ENCODE measurements around the gene CLCN6. TPM values are rescaled to one million over a fixed set of nuclear protein-coding genes. Genes with fewer than 3 reads are reported as not detected.

CLCN6 gene
- polyA plus RNA-seq, 3 donors = 3.8 to 37.1 (median 4.2) TPM

- Mint-ChIP-seq H3K4me3 (no peak overlapping the region), H3K36me3 (peaks cover 82 to 100% of the 10 kb centered on the region in 2 donors), H3K9me3 (no peaks in the 10 kb centered on the region), H3K27ac (peak overlapping the region in 1 of 7 donors; percentile 11), H3K27me3 (ENCODE audit: low read depth in 3 of 3) (peaks cover 0 to 5% (median 2%) of the 10 kb centered on the region in 3 donors), H3K4me1 (no peaks in the 10 kb centered on the region)
- 93% methylated on average over 15 of the region's 17 CpGs for WGBS (ENCODE audit: insufficient coverage)
- intact Hi-C loops (cut with micrococcal nuclease) = loop anchor here in 1 of 2 donors (5.0 kb wide), 1 partner anchor 36 kb away; no protein-coding TSS in a partner anchor
- Histone ChIP-seq H3K9me3 (replicated peaks in 1 of 2; ENCODE audit: control insufficient read depth in 1 of 2, insufficient read depth in 1 of 2, low read length in 2 of 2) (no peaks in the 10 kb centered on the region), H3K4me2 (replicated peaks; ENCODE audit: extremely low read depth, low read length, poor library complexity, severe bottlenecking) (no peak overlapping the region), H3K27me3 (ENCODE audit: control insufficient read depth in 2 of 2, insufficient read depth in 2 of 2, low read length in 2 of 2) (no peaks in the 10 kb centered on the region), H3K4me1 (ENCODE audit: control insufficient read depth in 1 of 2, insufficient read depth in 2 of 2, low read length in 2 of 2) (no peaks in the 10 kb centered on the region), H3K36me3 (replicated peaks in 1 of 2; ENCODE audit: control insufficient read depth in 1 of 2, insufficient read depth in 2 of 2, low read length in 2 of 2) (peaks cover 86 to 100% of the 10 kb centered on the region in 2 donors), H3K79me2 (ENCODE audit: insufficient read depth, low read length) (no peaks in the 10 kb centered on the region), H4K20me1 (ENCODE audit: insufficient read depth, low read length) (no peaks in the 10 kb centered on the region), H2AFZ (ENCODE audit: insufficient read depth, low read depth, low read length, poor library complexity, severe bottlenecking) (no peak overlapping the region), H3K27ac (ENCODE audit: low read depth in 1 of 2, low read length in 2 of 2) (no peak overlapping the region), H3K4me3 (replicated peaks in 1 of 3; ENCODE audit: low read depth in 2 of 3, low read length in 3 of 3) (no peak overlapping the region), H3K9ac (ENCODE audit: insufficient read depth, low read length, poor library complexity, severe bottlenecking) (no peak overlapping the region)
- DNase-seq = no peak
- no peak for TF ChIP-seq CTCF (IDR thresholded peaks at IDR 0.05)
Measured at GRCh38 chr1:11823366-11824137, 17.6 kb downstream of the CLCN6 start.

- Histone ChIP-seq H3K9ac (ENCODE audit: insufficient read depth, low read length, poor library complexity, severe bottlenecking) (no peak overlapping the region), H3K9me3 (replicated peaks in 1 of 2; ENCODE audit: control insufficient read depth in 1 of 2, insufficient read depth in 1 of 2, low read length in 2 of 2) (no peaks in the 10 kb centered on the region), H3K27me3 (ENCODE audit: control insufficient read depth in 2 of 2, insufficient read depth in 2 of 2, low read length in 2 of 2) (no peaks in the 10 kb centered on the region), H4K20me1 (ENCODE audit: insufficient read depth, low read length) (no peaks in the 10 kb centered on the region), H2AFZ (ENCODE audit: insufficient read depth, low read depth, low read length, poor library complexity, severe bottlenecking) (no peak overlapping the region), H3K4me1 (ENCODE audit: control insufficient read depth in 1 of 2, insufficient read depth in 2 of 2, low read length in 2 of 2) (no peaks in the 10 kb centered on the region), H3K27ac (ENCODE audit: low read depth in 1 of 2, low read length in 2 of 2) (no peak overlapping the region), H3K36me3 (replicated peaks in 1 of 2; ENCODE audit: control insufficient read depth in 1 of 2, insufficient read depth in 2 of 2, low read length in 2 of 2) (peaks cover 86 to 100% of the 10 kb centered on the region in 2 donors), H3K4me3 (replicated peaks in 1 of 3; ENCODE audit: low read depth in 2 of 3, low read length in 3 of 3) (no peak overlapping the region), H3K4me2 (replicated peaks; ENCODE audit: extremely low read depth, low read length, poor library complexity, severe bottlenecking) (no peak overlapping the region), H3K79me2 (ENCODE audit: insufficient read depth, low read length) (no peaks in the 10 kb centered on the region)
- no peak for TF ChIP-seq CTCF (IDR thresholded peaks at IDR 0.05)
- peaks cover 0 to 3% (median 2%) of the 10 kb centered on the region in 3 donors for H3K27me3 Mint-ChIP-seq (ENCODE audit: low read depth in 3 of 3)
- intact Hi-C loops (cut with micrococcal nuclease) = no loop called here
- H3K4me3 Mint-ChIP-seq = no peak overlapping the region
- WGBS (ENCODE audit: insufficient coverage) = 93% methylated on average over 5 of the region's 7 CpGs
- DNase-seq = no peak
- H3K27ac Mint-ChIP-seq = peak overlapping the region in 2 of 7 donors; percentile 42 to 48
- H3K36me3 Mint-ChIP-seq = peaks cover 81 to 97% of the 10 kb centered on the region in 2 donors
- no peaks in the 10 kb centered on the region for H3K9me3 Mint-ChIP-seq
- no peaks in the 10 kb centered on the region for H3K4me1 Mint-ChIP-seq
Measured at GRCh38 chr1:11825131-11825530, 19.1 kb downstream of the CLCN6 start.

Data from CD14-positive monocyte (primary cell).